NCI-H1930 (cell line): Measurements from ENCODE around the gene CAPS2.

ENCODE experiments used
- DNase-seq, 2 experiments: peaks; one replicate each; lab custom pipeline; 2025; lab: John Stamatoyannopoulos, UW

Gene CAPS2

GRCh38 chr12:75305412-75306332 is 24.5 kb downstream of the CAPS2 start:
- no peak for DNase-seq

- no peak for DNase-seq
Observed at GRCh38 chr12:75302781-75303180, 27.3 kb downstream of the CAPS2 start.

- DNase-seq: no peak
Observed at GRCh38 chr12:75302225-75302624, 27.9 kb downstream of the CAPS2 start.

- DNase-seq: no peak
Observed at GRCh38 chr12:75294797-75295196, 35.3 kb downstream of the CAPS2 start.

- no peak for DNase-seq
Observed at GRCh38 chr12:75294336-75294735, 35.8 kb downstream of the CAPS2 start.

- no peak for DNase-seq
Observed at GRCh38 chr12:75291014-75291413, 39.1 kb downstream of the CAPS2 start.

- no peak for DNase-seq
Observed at GRCh38 chr12:75289753-75290152, 40.4 kb downstream of the CAPS2 start.

- no peak for DNase-seq
Observed at GRCh38 chr12:75288860-75289259, 41.3 kb downstream of the CAPS2 start.

- DNase-seq: no peak
Observed at GRCh38 chr12:75275702-75276101, 54.4 kb downstream of the CAPS2 start.

GRCh38 chr12:75271576-75271975 is 58.5 kb downstream of the CAPS2 start:
- DNase-seq: no peak

- no peak for DNase-seq
Observed at GRCh38 chr12:75270157-75270556, 60.0 kb downstream of the CAPS2 start.

- no peak for DNase-seq
Observed at GRCh38 chr12:75269209-75269608, 60.9 kb downstream of the CAPS2 start.

- no peak for DNase-seq
Observed at GRCh38 chr12:75260316-75260715, 69.8 kb downstream of the CAPS2 start.

GRCh38 chr12:75259143-75259542 is 71.0 kb downstream of the CAPS2 start:
- DNase-seq: no peak

- DNase-seq: no peak
Observed at GRCh38 chr12:75257510-75257909, 72.6 kb downstream of the CAPS2 start.

- no peak for DNase-seq
Observed at GRCh38 chr12:75245108-75245507, 85.0 kb downstream of the CAPS2 start.

- DNase-seq: no peak
Observed at GRCh38 chr12:75239987-75240386, 90.1 kb downstream of the CAPS2 start.

- no peak for DNase-seq
Observed at GRCh38 chr12:75236206-75236605, 93.9 kb downstream of the CAPS2 start.

GRCh38 chr12:75227132-75227531 is 103.0 kb downstream of the CAPS2 start:
- no peak for DNase-seq
